Transverse colon (tissue), 4 donors: ENCODE data around the gene SLC39A11.

ENCODE experiments used
- EP300 ChIP-seq: sonication (generic); formaldehyde crosslinking; IDR thresholded peaks from one replicate; pipeline ENCODE4 v1.6.1; 2017; ENCODE audit warnings: antibody characterized with exemption, low read depth
- POLR2A ChIP-seq: fragments of 450-650 bp; IDR thresholded peaks from one replicate; pipeline ENCODE4 v1.6.1; 2016; ENCODE audit warnings: antibody characterized with exemption, mild to moderate bottlenecking, moderate library complexity
- POLR2AphosphoS5 ChIP-seq, 3 donors: sonication (generic); formaldehyde crosslinking; IDR thresholded peaks; one replicate each; pipeline ENCODE4 v1.6.1; 2016; ENCODE audit warnings: antibody characterized with exemption in 3 of 3
- TF ChIP-seq, protein P1 (sequence below), 5 experiments: fragments of 200-600 bp in 3 of 5; fragments of 450-650 bp in 2 of 5; sonication (generic) in 3 of 5; IDR thresholded peaks; 1 replicate in 2 of 5; 2 replicates in 3 of 5; pipeline ENCODE4 v1.5.1; 2016 to 2017; ENCODE audit warnings: antibody characterized with exemption in 5 of 5, inconsistent platforms in 3 of 5, mild to moderate bottlenecking in 2 of 5, moderate library complexity in 1 of 5

DNA sequence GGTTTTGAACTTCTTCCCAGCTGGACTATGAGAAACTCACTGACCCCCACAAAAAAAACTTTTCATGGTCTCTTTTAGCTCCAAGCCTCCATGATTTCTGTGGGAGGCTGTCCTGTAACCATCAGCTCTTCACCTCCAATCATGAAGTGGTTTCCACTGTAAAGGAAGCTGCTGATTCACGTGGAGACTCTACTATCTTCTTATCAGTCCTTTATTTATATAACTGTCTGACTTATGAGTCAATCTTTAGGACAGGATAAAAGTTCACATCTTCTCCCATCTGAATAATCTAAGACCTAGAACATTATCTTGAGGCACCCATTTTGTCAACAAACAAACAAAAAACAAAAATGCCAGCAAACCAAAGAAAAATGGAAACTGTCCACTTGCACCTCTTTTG is 409.9 kb downstream of the SLC39A11 start:
- TF ChIP-seq, protein P1, sequence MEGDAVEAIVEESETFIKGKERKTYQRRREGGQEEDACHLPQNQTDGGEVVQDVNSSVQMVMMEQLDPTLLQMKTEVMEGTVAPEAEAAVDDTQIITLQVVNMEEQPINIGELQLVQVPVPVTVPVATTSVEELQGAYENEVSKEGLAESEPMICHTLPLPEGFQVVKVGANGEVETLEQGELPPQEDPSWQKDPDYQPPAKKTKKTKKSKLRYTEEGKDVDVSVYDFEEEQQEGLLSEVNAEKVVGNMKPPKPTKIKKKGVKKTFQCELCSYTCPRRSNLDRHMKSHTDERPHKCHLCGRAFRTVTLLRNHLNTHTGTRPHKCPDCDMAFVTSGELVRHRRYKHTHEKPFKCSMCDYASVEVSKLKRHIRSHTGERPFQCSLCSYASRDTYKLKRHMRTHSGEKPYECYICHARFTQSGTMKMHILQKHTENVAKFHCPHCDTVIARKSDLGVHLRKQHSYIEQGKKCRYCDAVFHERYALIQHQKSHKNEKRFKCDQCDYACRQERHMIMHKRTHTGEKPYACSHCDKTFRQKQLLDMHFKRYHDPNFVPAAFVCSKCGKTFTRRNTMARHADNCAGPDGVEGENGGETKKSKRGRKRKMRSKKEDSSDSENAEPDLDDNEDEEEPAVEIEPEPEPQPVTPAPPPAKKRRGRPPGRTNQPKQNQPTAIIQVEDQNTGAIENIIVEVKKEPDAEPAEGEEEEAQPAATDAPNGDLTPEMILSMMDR (IDR thresholded peaks at IDR 0.05): no peak
- TF ChIP-seq POLR2A: no peak
- TF ChIP-seq POLR2AphosphoS5 (IDR thresholded peaks at IDR 0.05): no peak
- TF ChIP-seq EP300: no peak
